Brain microvascular endothelial cell (primary cell): ENCODE results near the gene FAM171A1.

Experiments
- DNase-seq: peaks from one replicate; pipeline ENCODE4 v3.0.0-alpha.2; 2020
- H3K27ac ChIP-seq: fragments of 250-450 bp; sonication (Bioruptor Pico); 2 replicates; pipeline ENCODE4 v1.5.1; 2020; ENCODE audit warnings: mild to moderate bottlenecking, moderate library complexity
- H3K27me3 ChIP-seq: fragments of 250-450 bp; sonication (Bioruptor Pico); replicated peaks from 2 replicates; pipeline ENCODE4 v1.5.1; 2020; ENCODE audit warnings: mild to moderate bottlenecking
- H3K36me3 ChIP-seq: fragments of 250-450 bp; sonication (Bioruptor Pico); replicated peaks from 2 replicates; pipeline ENCODE4 v1.5.1; 2020; ENCODE audit warnings: mild to moderate bottlenecking
- H3K4me3 ChIP-seq: 2 replicates; pipeline ENCODE4 v1.5.1; 2011; ENCODE audit warnings: low read depth, mild to moderate bottlenecking, control low read depth, low read length, moderate library complexity
- CTCF ChIP-seq: IDR thresholded peaks from 2 replicates; pipeline ENCODE4 v1.5.1; 2011; ENCODE audit warnings: low read depth, mild to moderate bottlenecking, moderate library complexity, low read length, control low read depth, inconsistent platforms; ENCODE audit errors: missing control alignments
- in situ Hi-C: cut with HindIII; loops from 2 replicates; pipeline ENCODE4 v1.10.0; 2017; ENCODE audit warnings: low sequenced_read_pairs, low pct_ligation_motif_present

Gene FAM171A1

GRCh38 chr10:15311569-15312280 is 59.4 kb downstream of the FAM171A1 start:
- no peaks in the 10 kb centered on the region for H3K36me3 ChIP-seq
- no peak for DNase-seq
- H3K27ac ChIP-seq, result no peak overlapping the region
- TF ChIP-seq CTCF, result no peak
- H3K27me3 ChIP-seq, result no peaks in the 10 kb centered on the region
- in situ Hi-C loops, result no loop called here
- H3K4me3 ChIP-seq, result no peak overlapping the region

DNA sequence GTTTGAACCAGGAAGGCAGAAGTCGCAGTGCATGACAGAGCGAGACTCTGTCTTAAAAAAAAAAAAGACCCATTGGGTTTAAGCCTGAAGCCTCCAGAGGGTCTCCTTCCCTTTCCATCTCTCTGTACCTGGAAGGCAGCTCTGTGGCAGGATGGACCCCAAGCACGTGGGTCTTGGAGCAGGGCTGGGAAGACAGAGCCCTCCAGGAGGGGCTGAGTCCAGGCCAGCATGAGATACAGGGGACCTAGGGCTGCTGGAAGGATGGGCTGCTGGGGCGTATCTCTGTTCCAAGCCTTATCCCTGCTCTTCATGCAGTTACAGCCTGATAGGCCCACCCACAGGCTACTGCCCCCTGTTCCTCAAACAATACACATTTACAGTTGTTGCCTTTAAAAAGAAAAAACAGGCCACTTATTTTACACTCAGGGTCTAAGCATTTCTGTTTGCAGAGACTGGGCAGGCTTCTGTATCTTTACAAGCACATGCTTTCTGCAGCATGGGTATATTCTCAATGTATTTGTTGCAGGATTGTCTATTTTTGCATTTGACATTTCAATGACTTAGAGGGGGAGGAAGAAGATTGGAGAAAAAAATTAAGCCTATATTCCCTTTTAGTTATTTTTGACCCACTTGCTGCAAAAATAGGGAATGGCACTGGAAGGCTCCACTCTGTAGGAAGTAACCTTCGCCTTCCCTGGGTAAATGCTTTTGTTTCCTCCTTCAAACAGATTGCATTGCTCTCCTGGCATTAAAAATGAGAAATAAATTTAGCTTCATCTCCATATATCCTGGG is 60.1 kb downstream of the FAM171A1 start:
- H3K27me3 ChIP-seq, result no peaks in the 10 kb centered on the region

DNA sequence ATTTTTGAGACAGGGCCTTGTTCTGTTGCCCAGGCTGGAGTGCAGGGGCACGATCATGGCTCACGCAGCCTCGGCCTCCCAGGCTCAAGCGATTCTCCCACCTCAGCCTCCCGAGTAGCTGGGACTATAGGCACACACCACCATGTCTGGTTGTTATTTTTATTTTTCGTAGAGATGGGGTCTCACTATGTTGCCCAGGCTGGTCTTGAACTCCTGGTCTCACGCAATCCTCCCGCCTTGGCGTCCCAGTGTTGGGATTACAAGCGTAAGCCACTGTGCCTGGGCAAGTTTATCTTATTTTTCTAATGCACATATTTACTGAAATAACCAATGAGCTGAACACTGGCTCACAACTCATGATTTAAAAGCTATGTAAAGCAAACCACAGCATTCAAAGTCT is 61.9 kb downstream of the FAM171A1 start:
- H3K27me3 ChIP-seq, result no peaks in the 10 kb centered on the region
- in situ Hi-C loops, result no loop called here
- H3K27ac ChIP-seq, result no peak overlapping the region
- no peaks in the 10 kb centered on the region for H3K36me3 ChIP-seq
- TF ChIP-seq CTCF, result no peak
- no peak for DNase-seq
- no peak overlapping the region for H3K4me3 ChIP-seq

More for the DNA sequence above, 60.1 kb downstream of the FAM171A1 start:
- Histone ChIP-seq H3K4me3 (no peak overlapping the region), H3K36me3 (no peaks in the 10 kb centered on the region), H3K27ac (no peak overlapping the region)
- TF ChIP-seq CTCF, result no peak
- in situ Hi-C loops, result no loop called here
- no peak for DNase-seq

DNA sequence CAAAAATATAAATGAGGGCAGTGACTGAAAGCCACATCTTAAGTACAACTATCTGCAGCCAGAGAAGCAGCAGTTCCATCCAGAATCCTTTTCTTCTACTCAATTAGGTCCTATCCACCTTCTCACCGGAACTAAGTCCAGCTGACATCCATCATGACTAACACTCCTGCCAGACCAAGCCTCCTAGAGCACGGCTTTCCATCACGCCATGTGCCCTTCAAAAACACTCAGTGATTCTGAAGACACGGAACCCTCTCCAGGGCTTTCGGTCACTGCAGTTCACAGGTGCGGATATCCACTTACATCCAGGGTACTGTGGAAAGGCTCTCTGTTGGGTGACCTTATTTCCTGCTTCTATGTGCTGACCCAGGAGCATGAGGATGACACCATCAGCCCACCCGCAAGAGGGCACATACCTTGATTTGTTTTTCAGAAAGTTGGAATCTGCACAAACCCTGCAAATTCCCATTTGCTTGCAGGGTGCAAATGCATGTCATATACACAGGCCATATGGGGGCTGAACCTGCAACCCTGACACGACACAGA is 64.3 kb downstream of the FAM171A1 start:
- H3K27ac ChIP-seq, result no peak overlapping the region
- no peak for TF ChIP-seq CTCF
- H3K4me3 ChIP-seq, result no peak overlapping the region
- no peaks in the 10 kb centered on the region for H3K27me3 ChIP-seq
- in situ Hi-C loops, result no loop called here
- no peak for DNase-seq
- no peaks in the 10 kb centered on the region for H3K36me3 ChIP-seq

- no peak overlapping the region for H3K27ac ChIP-seq
- no peaks in the 10 kb centered on the region for H3K36me3 ChIP-seq
- H3K27me3 ChIP-seq, result no peaks in the 10 kb centered on the region
- in situ Hi-C loops, result no loop called here
- no peak for TF ChIP-seq CTCF
- no peak for DNase-seq
- no peak overlapping the region for H3K4me3 ChIP-seq
Observed at GRCh38 chr10:15305634-15306033, 65.5 kb downstream of the FAM171A1 start.
